AG04450 (cell line): ENCODE measurements around the gene ACOXL. TPM values are rescaled to one million over a fixed set of nuclear protein-coding genes. Genes with fewer than 3 reads are reported as not detected.

ENCODE experiments used
- CTCF ChIA-PET: fragments of 300-600, 350-600 bp; formaldehyde crosslinking; extraction: SDS; loops from one replicate; lab custom pipeline; 2022; ENCODE audit warnings: antibody characterized with exemption, inconsistent platforms; lab: Charles Lee
- POLR2A ChIA-PET: fragments of 350-600 bp; formaldehyde crosslinking; extraction: SDS; loops from one replicate; lab custom pipeline; 2021; ENCODE audit warnings: antibody characterized with exemption, inconsistent platforms; lab: Yijun Ruan, JAX
- DNase-seq: peaks from one replicate; pipeline ENCODE4 v3.0.0-alpha.2; 2011; ENCODE audit warnings: low read depth, low spot score
- H3K27ac ChIP-seq: one replicate; pipeline ENCODE4 v1.5.1; 2012; ENCODE audit warnings: low read depth, low read length, control low read depth
- H3K27me3 ChIP-seq: one replicate; pipeline ENCODE4 v1.6.0; 2012; ENCODE audit warnings: low read length; ENCODE audit not compliant: control insufficient read depth, insufficient read depth
- H3K4me3 ChIP-seq: 2 replicates; pipeline ENCODE4 v1.5.1; 2011; ENCODE audit warnings: mild to moderate bottlenecking, low read depth, low read length, control low read depth
- H3K9me3 ChIP-seq: 2 replicates; pipeline ENCODE4 v1.5.1; 2012; ENCODE audit warnings: low read length; ENCODE audit not compliant: control insufficient read depth, insufficient read depth
- polyA plus RNA-seq: library from polyadenylated mRNA; depleted of rRNA; stranded (reverse); fragments of >200 nt; gene quantifications from 2 replicates; pipeline ENCODE4 v1.2.3, GENCODE V29; 2011
- TF ChIP-seq, protein P1 (sequence below): IDR thresholded peaks from 2 replicates; pipeline ENCODE4 v1.5.1; 2011; ENCODE audit warnings: low read depth, low read length, control low read depth, inconsistent platforms

Gene ACOXL
- polyA plus RNA-seq, 1 experiment: not detected

- peaks cover 26% of the 10 kb centered on the region for H3K27me3 ChIP-seq
- H3K4me3 ChIP-seq: no peak overlapping the region
- CTCF ChIA-PET: interaction anchor here (1.2 kb wide), 1 partner anchor 17 kb away, joined by 3 read pairs; no protein-coding TSS in a partner anchor
- DNase-seq: no peak
- TF ChIP-seq, protein P1, sequence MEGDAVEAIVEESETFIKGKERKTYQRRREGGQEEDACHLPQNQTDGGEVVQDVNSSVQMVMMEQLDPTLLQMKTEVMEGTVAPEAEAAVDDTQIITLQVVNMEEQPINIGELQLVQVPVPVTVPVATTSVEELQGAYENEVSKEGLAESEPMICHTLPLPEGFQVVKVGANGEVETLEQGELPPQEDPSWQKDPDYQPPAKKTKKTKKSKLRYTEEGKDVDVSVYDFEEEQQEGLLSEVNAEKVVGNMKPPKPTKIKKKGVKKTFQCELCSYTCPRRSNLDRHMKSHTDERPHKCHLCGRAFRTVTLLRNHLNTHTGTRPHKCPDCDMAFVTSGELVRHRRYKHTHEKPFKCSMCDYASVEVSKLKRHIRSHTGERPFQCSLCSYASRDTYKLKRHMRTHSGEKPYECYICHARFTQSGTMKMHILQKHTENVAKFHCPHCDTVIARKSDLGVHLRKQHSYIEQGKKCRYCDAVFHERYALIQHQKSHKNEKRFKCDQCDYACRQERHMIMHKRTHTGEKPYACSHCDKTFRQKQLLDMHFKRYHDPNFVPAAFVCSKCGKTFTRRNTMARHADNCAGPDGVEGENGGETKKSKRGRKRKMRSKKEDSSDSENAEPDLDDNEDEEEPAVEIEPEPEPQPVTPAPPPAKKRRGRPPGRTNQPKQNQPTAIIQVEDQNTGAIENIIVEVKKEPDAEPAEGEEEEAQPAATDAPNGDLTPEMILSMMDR: no peak
- POLR2A ChIA-PET: no interaction called here
- no peak overlapping the region for H3K27ac ChIP-seq
- H3K9me3 ChIP-seq: no peaks in the 10 kb centered on the region
Measured at GRCh38 chr2:111099402-111099801, 367.0 kb downstream of the ACOXL start.

GRCh38 chr2:111100087-111100764, 367.9 kb downstream of the ACOXL start:
- Histone ChIP-seq H3K27ac (no peak overlapping the region), H3K9me3 (no peaks in the 10 kb centered on the region), H3K4me3 (no peak overlapping the region), H3K27me3 (peaks cover 24% of the 10 kb centered on the region)
- POLR2A ChIA-PET: no interaction called here
- no peak for DNase-seq
- TF ChIP-seq, protein P1: no peak
- CTCF ChIA-PET: interaction anchor here (1.2 kb wide), 1 partner anchor 17 kb away, joined by 3 read pairs; no protein-coding TSS in a partner anchor

GRCh38 chr2:111100765-111101162, 368.4 kb downstream of the ACOXL start:
- DNase-seq: no peak
- Histone ChIP-seq H3K9me3 (no peaks in the 10 kb centered on the region), H3K27ac (no peak overlapping the region), H3K4me3 (no peak overlapping the region), H3K27me3 (peaks cover 22% of the 10 kb centered on the region)
- CTCF ChIA-PET: interaction anchor here (1.2 kb wide), 1 partner anchor 16 kb away, joined by 3 read pairs; no protein-coding TSS in a partner anchor
- POLR2A ChIA-PET: no interaction called here
- TF ChIP-seq, protein P1: no peak

DNA sequence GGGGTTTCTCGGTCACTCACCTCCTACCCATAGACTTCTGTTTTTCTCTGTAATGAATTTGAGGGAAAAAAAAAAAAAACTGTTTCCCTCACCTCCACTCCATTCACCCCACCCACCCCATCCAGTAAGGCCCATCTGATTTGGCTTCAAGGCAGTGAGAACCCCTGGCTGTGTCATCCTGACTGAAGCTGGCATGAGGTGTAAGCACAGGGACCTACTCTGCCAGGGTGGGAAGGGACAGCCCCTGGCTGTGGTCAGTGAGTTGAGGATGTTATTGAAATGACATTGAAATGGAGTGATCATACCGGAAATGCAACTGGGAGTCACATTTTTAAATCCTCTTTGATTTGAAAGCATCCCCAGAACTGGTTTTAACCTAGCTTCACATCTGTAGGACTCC, 369.2 kb downstream of the ACOXL start:
- ChIA-PET POLR2A (no interaction called here), CTCF (no interaction called here)
- TF ChIP-seq, protein P1: no peak
- no peaks in the 10 kb centered on the region for H3K9me3 ChIP-seq
- H3K27ac ChIP-seq: no peak overlapping the region
- DNase-seq: no peak
- no peak overlapping the region for H3K4me3 ChIP-seq
- peaks cover 19% of the 10 kb centered on the region for H3K27me3 ChIP-seq

GRCh38 chr2:111102216-111102615, 369.8 kb downstream of the ACOXL start:
- Histone ChIP-seq H3K4me3 (no peak overlapping the region), H3K9me3 (no peaks in the 10 kb centered on the region), H3K27me3 (peaks cover 16% of the 10 kb centered on the region), H3K27ac (no peak overlapping the region)
- ChIA-PET POLR2A (no interaction called here), CTCF (no interaction called here)
- no peak for DNase-seq
- TF ChIP-seq, protein P1: no peak
